Measurements from ENCODE around the gene NUP98. TPM values are rescaled to one million over a fixed set of nuclear protein-coding genes. Genes with fewer than 3 reads are reported as not detected.

Gene NUP98
- total and polyA plus RNA-seq, 2 experiments from 2014 or later, result 20.4 to 110 TPM

DNA sequence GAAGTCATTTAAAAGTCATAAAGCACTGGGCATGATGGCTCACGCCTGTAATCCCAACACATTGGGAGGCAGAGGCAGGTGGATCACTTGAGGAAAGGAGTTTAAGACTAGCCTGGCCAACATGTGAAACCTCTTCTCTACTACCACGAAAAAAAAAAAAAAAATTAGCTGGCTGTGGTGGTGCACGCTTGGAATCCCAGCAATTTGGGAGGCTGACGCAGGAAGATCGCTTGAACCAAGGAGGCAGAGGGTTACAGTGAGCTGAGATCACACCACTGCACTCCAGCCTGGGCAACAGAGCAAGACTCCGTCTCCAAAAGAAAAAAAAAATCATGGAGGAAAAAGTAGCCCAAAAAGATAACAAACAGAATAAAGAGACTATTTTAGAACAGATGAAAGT lies 42.2 kb downstream of the NUP98 start:
- Histone ChIP-seq H3K27me3 (no peaks in the 10 kb centered on the region), H3K27ac (no peak overlapping the region), H3K4me3 (no peak overlapping the region), H3K36me3 (peaks cover 43% of the 10 kb centered on the region), H3K9me3 (ENCODE audit: low read depth) (no peaks in the 10 kb centered on the region), H3K4me1 (ENCODE audit: low read depth) (no peaks in the 10 kb centered on the region)
- TF ChIP-seq, protein P1, sequence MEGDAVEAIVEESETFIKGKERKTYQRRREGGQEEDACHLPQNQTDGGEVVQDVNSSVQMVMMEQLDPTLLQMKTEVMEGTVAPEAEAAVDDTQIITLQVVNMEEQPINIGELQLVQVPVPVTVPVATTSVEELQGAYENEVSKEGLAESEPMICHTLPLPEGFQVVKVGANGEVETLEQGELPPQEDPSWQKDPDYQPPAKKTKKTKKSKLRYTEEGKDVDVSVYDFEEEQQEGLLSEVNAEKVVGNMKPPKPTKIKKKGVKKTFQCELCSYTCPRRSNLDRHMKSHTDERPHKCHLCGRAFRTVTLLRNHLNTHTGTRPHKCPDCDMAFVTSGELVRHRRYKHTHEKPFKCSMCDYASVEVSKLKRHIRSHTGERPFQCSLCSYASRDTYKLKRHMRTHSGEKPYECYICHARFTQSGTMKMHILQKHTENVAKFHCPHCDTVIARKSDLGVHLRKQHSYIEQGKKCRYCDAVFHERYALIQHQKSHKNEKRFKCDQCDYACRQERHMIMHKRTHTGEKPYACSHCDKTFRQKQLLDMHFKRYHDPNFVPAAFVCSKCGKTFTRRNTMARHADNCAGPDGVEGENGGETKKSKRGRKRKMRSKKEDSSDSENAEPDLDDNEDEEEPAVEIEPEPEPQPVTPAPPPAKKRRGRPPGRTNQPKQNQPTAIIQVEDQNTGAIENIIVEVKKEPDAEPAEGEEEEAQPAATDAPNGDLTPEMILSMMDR (IDR thresholded peaks at IDR 0.05; ENCODE audit: low read depth, low read length), result no peak
- DNase-seq (ENCODE audit: low read depth in 1 of 2, low spot score in 1 of 2), result no peak

DNA sequence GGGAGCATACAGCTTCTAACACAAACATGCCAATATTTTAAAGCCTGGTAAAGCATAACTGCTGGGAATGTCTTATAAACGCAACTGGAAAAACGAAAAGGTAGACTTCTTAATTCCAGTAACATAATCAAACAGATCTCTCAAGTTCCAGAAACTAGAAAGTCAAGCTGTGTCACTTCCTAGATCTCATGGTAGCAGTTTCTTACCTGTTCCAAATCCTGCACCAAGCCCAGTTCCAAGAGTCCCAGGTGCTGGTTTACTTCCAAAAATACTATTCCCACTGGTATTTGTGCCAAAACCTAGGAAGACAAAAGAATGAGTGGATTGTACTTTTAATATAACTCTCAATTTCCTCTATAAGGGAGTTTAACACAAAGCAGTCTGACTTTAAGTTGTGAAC lies 44.2 kb downstream of the NUP98 start:
- TF ChIP-seq, protein P1 (IDR thresholded peaks at IDR 0.05; ENCODE audit: low read depth, low read length), result no peak

DNA sequence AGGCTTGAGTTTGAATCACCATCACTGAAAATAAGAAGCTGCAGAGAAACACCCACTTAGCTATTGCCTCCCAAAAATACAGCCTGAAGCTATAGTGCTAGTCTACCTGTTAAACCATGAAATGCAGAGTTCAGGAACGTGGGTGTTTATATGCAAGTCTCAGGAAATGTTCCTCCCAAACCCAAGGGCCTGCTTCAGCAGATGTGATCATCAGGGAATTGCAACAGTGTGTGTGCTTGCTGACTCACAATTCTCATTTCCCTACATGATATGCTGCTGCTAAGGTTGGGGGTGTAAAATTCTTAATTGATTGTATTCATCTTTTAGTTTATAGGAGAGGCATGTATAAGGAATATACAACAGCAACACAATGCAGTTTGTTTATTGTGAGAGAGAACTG lies 49.6 kb downstream of the NUP98 start:
- TF ChIP-seq, protein P1 (IDR thresholded peaks at IDR 0.05; ENCODE audit: low read depth, low read length), result no peak
- no peaks in the 10 kb centered on the region for H3K4me1 ChIP-seq (ENCODE audit: low read depth)
- no peak overlapping the region for H3K4me3 ChIP-seq
- no peaks in the 10 kb centered on the region for H3K9me3 ChIP-seq (ENCODE audit: low read depth)
- H3K36me3 ChIP-seq, result peaks cover 64% of the 10 kb centered on the region
- DNase-seq (ENCODE audit: low read depth in 1 of 2, low spot score in 1 of 2), result peak in 1 of 2 donors; percentile 83
- H3K27ac ChIP-seq, result no peak overlapping the region
- H3K27me3 ChIP-seq, result no peaks in the 10 kb centered on the region

More for the DNA sequence above, 44.2 kb downstream of the NUP98 start:
- H3K27me3 ChIP-seq, result no peaks in the 10 kb centered on the region
- peaks cover 35% of the 10 kb centered on the region for H3K36me3 ChIP-seq
- no peak overlapping the region for H3K4me3 ChIP-seq
- no peak for DNase-seq (ENCODE audit: low read depth in 1 of 2, low spot score in 1 of 2)
- no peaks in the 10 kb centered on the region for H3K9me3 ChIP-seq (ENCODE audit: low read depth)
- H3K4me1 ChIP-seq (ENCODE audit: low read depth), result no peaks in the 10 kb centered on the region
- H3K27ac ChIP-seq, result no peak overlapping the region

DNA sequence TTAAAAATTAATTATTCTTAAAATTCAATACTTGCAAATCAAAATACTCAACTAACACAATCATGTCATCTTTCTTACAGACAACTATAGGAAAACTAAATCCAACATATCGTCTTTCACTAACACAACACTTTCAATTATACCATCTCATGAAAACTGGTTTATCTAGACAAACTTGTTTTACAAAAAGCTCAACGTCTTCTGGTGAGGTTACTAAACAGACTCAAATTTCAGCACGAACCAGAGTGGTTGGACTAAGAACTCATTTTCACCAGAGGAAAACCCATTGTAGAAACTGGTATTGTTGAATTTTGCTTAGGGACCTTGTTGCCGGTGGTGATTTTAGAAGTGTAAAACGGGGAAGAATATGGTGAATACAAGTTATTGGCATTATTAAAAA lies 52.2 kb downstream of the NUP98 start:
- Histone ChIP-seq H3K9me3 (ENCODE audit: low read depth) (no peaks in the 10 kb centered on the region), H3K4me3 (no peak overlapping the region), H3K27ac (no peak overlapping the region), H3K27me3 (no peaks in the 10 kb centered on the region), H3K4me1 (ENCODE audit: low read depth) (no peaks in the 10 kb centered on the region), H3K36me3 (peaks cover 59% of the 10 kb centered on the region)
- DNase-seq (ENCODE audit: low read depth in 1 of 2, low spot score in 1 of 2), result no peak
- TF ChIP-seq, protein P1 (IDR thresholded peaks at IDR 0.05; ENCODE audit: low read depth, low read length), result no peak

DNA sequence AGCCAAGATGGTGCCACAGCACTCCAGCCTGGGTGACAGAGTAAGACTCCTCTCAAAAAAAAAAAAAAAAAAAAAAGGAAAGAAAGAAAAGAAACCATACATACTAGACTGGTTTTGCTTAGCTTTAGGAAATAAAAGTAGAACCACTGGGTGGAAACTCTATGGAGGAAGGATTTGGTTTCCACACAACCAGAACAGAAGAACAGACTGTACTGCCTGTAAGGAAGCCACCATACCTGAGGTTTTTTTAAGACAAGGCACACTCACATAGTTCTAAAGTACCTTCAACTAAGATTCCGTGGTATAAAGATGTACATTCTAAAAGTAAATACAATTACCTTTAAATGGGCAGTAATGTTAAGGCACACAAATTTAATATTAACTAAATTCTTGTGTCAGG lies 58.6 kb downstream of the NUP98 start:
- Histone ChIP-seq H3K27ac (no peak overlapping the region), H3K4me3 (no peak overlapping the region), H3K27me3 (no peaks in the 10 kb centered on the region), H3K4me1 (ENCODE audit: low read depth) (no peaks in the 10 kb centered on the region), H3K36me3 (peaks cover 46% of the 10 kb centered on the region), H3K9me3 (ENCODE audit: low read depth) (no peaks in the 10 kb centered on the region)
- no peak for DNase-seq (ENCODE audit: low read depth in 1 of 2, low spot score in 1 of 2)
- TF ChIP-seq, protein P1 (IDR thresholded peaks at IDR 0.05; ENCODE audit: low read depth, low read length), result no peak

DNA sequence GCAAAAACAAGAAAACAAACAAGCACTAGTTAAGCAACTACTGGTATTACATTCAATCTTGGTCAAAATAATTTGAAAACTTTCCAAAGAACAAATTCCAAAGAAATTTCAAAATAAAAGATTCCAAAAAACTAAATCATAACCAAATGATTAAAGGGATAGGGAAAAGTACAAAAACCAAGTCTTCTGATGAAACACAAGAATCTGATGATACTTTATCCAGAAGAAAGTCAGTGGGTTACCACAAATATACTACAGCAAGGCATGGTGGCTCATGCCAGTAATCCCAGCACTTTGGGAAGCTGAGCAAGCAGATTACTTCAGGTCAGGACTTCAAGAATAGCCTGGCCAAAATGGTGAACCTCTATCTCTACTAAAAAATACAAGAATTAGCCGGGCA lies 59.1 kb downstream of the NUP98 start:
- Histone ChIP-seq H3K27me3 (no peaks in the 10 kb centered on the region), H3K4me1 (ENCODE audit: low read depth) (no peaks in the 10 kb centered on the region), H3K27ac (no peak overlapping the region), H3K36me3 (peaks cover 46% of the 10 kb centered on the region), H3K4me3 (no peak overlapping the region), H3K9me3 (ENCODE audit: low read depth) (no peaks in the 10 kb centered on the region)
- TF ChIP-seq, protein P1 (IDR thresholded peaks at IDR 0.05; ENCODE audit: low read depth, low read length), result no peak
- DNase-seq (ENCODE audit: low read depth in 1 of 2, low spot score in 1 of 2), result peak in 1 of 2 donors; percentile 54

All from cardiac muscle cell (in vitro differentiated cells and primary cell).